GM10248 (cell line): ENCODE results near the gene CD99.

Source experiments
- CTCF ChIA-PET: fragments of 300-600 bp; sonication (Branson Sonifier 250); formaldehyde crosslinking; extraction: SDS; loops from one replicate; lab custom pipeline; 2021; ENCODE audit warnings: antibody characterized with exemption; lab: Yijun Ruan, JAX
- POLR2A ChIA-PET: fragments of 350-650 bp; sonication (Branson Sonifier 250); formaldehyde crosslinking; extraction: SDS; loops from one replicate; lab custom pipeline; 2020; ENCODE audit warnings: antibody characterized with exemption; lab: Yijun Ruan, JAX
- DNase-seq: peaks from one replicate; pipeline ENCODE4 v3.0.0; 2012; ENCODE audit errors: extremely low spot score
- TF ChIP-seq, protein P1 (sequence below): IDR thresholded peaks from 2 replicates; pipeline ENCODE4 v1.5.1; 2012; ENCODE audit warnings: mild to moderate bottlenecking, low read depth; ENCODE audit errors: extremely low read depth, missing control alignments, control extremely low read depth

CD99 gene

DNA sequence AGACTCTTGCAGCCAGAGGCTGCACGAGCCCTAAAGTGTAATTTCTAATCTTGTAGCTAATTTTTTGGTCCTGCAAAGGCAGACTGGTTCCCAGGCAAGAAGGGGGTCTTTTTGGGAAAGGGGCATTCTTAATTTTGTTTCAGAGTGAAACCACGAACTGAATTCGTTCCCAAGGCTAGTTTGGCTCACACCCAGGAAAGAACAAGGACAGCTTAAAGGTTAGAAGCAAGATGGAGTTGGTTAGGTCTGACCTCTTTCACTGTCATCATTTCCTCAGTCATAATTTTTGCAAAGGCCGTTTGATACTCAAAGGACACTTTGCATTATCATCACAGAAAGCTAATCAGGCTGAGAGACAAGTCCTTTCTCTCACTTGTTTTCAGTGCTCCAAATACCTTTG, 91.7 kb downstream of the CD99 start:
- TF ChIP-seq, protein P1, sequence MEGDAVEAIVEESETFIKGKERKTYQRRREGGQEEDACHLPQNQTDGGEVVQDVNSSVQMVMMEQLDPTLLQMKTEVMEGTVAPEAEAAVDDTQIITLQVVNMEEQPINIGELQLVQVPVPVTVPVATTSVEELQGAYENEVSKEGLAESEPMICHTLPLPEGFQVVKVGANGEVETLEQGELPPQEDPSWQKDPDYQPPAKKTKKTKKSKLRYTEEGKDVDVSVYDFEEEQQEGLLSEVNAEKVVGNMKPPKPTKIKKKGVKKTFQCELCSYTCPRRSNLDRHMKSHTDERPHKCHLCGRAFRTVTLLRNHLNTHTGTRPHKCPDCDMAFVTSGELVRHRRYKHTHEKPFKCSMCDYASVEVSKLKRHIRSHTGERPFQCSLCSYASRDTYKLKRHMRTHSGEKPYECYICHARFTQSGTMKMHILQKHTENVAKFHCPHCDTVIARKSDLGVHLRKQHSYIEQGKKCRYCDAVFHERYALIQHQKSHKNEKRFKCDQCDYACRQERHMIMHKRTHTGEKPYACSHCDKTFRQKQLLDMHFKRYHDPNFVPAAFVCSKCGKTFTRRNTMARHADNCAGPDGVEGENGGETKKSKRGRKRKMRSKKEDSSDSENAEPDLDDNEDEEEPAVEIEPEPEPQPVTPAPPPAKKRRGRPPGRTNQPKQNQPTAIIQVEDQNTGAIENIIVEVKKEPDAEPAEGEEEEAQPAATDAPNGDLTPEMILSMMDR, result no peak
- POLR2A ChIA-PET, result no interaction called here
- no peak for DNase-seq
- CTCF ChIA-PET, result no interaction called here

DNA sequence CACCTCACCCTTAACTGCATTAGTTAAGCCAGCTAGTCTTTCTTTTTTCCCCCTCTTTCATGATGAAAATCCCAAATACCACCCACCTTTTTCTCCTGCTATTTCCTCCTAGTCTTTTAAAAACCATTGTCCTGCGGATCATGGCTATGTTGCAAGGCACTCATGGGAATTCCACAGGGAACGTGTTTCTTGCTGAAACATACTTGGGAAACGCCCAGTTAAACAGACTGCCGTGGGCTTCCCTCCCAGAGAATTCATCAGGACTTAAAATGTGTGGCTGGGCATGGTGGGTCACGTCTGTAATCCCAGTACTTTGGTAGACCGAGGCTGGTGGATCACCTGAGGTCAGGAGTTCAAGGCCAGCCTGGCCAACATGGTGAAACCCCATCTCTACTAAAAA, 92.9 kb downstream of the CD99 start:
- CTCF ChIA-PET, result no interaction called here
- TF ChIP-seq, protein P1, result no peak
- no peak for DNase-seq
- POLR2A ChIA-PET, result no interaction called here

DNA sequence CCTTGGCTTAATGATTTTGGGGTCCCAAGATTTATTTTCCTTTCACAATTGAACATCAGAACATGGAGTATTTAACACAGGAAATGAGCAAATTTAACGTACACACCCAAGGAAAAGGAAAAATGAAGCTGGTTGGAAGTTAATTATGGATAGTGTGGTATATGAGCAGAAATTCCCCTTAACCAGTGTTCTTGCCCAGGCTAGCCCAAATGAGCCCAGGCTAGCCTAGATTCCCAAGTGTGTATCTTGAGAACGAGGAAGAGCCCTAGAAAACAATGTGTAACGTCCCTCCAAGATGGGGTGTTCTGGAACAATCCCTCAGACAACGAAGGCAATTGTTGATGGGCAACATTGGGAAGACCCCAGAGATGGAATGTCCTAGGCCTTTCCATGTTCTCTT, 94.4 kb downstream of the CD99 start:
- CTCF ChIA-PET, result no interaction called here
- TF ChIP-seq, protein P1, result no peak

DNA sequence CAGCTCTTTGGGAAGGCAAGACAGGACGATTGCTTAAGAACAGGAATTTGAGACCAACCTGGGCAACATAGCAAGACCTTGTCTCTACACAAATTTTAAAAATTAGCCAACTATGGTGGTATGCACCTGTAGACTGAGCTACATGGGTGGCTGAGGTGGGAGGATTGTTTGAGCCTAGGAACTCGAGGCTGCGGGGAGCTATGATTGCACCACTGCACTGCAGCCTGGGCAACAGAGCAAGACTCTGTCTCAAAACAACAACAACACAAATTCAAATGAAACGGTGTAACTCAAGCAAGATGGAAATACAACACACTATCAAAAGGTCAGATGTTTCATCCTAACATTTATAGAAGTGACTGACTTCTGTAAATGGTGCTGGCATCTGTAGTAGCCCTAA, 97.9 kb downstream of the CD99 start:
- TF ChIP-seq, protein P1, result no peak
- CTCF ChIA-PET, result no interaction called here
- POLR2A ChIA-PET, result no interaction called here
- DNase-seq, result no peak

More for the DNA sequence above, 94.4 kb downstream of the CD99 start:
- POLR2A ChIA-PET, result no interaction called here
- no peak for DNase-seq

DNA sequence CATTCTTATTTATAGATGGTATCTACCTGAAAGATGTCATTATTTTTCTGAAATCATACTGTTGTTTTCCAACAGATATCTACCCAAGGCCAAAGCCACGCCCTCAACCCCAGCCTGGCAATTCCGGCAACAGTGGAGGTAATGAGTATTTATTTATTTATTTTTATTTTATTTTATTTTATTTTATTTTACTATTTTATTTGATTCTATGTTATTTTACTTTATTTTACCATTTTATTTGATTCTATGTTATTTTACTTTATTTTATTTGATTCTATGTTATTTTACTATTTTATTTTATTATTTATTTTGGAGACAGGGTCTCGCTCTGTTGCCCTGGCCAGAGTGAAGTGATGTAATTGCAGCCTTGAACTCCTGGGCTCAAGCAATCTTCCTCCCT, 98.5 kb downstream of the CD99 start:
- POLR2A ChIA-PET, result no interaction called here
- TF ChIP-seq, protein P1, result no peak
- DNase-seq, result no peak
- CTCF ChIA-PET, result no interaction called here
